HCT116 (cell line): ENCODE results near the gene CHMP1B. TPM values are rescaled to one million over a fixed set of nuclear protein-coding genes. Genes with fewer than 3 reads are reported as not detected.

Experiments used
- ATAC-seq: fragments of 200-7000 bp; cut with Tn5 transposase; 2 replicates; pipeline ENCODE4 v1.9.1; 2020; ENCODE audit warnings: mild to moderate bottlenecking, moderate library complexity
- BruUV-seq: library from RNA; stranded (reverse); fragments of 400-500 nt; replicated peaks from 2 replicates; lab custom pipeline; 2021; lab: Mats Ljungman, UMichigan
- CTCF ChIA-PET: fragments of 300-600 bp; sonication (Branson Sonifier 250); formaldehyde crosslinking; loops from one replicate; lab custom pipeline; 2021; ENCODE audit warnings: antibody characterized with exemption; lab: Charles Lee
- POLR2A ChIA-PET: fragments of 300-600, 350-600 bp; sonication (Branson Sonifier 250); formaldehyde crosslinking; loops from one replicate; lab custom pipeline; 2021; ENCODE audit warnings: antibody characterized with exemption; lab: Charles Lee
- RAD21 ChIA-PET, 2 experiments: fragments of 300-600 bp; sonication (Branson Sonifier 250); formaldehyde crosslinking; loops; one replicate each; lab custom pipeline; 2023; ENCODE audit warnings: low total read pairs in 2 of 2; ENCODE audit not compliant: uncharacterized antibody in 2 of 2, unreplicated experiment in 2 of 2, low non-redundant PET in 1 of 2; lab: Charles Lee
- DNase-seq: peaks from one replicate; pipeline ENCODE4 v3.0.0-alpha.2; 2010; ENCODE audit warnings: low read depth, low spot score
- H2AFZ ChIP-seq: fragments of 200-600 bp; shearing (Covaris generic), sonication (generic); 2 replicates; pipeline ENCODE4 v1.6.1; 2017; ENCODE audit warnings: low read depth, mixed run types, mixed read lengths, antibody characterized with exemption, low read length; ENCODE audit not compliant: poor library complexity, severe bottlenecking
- H3K27ac ChIP-seq: 2 replicates; pipeline ENCODE4 v1.5.1; 2012; ENCODE audit warnings: low read depth, low read length
- H3K27me3 ChIP-seq: fragments of 200-600 bp; sonication (generic); 2 replicates; pipeline ENCODE4 v1.6.1; 2016; ENCODE audit warnings: mixed run types, low read length, mixed read lengths; ENCODE audit not compliant: insufficient read depth
- H3K36me3 ChIP-seq, 2 experiments: fragments of 200-500 bp in 1 of 2; fragments of 200-600 bp in 1 of 2; sonication (Bioruptor generic) in 1 of 2; sonication (generic) in 1 of 2; 2 replicates each; pipeline versions ENCODE4 v1.5.1 to v1.6.1; 2014 to 2016; ENCODE audit warnings: low read length in 2 of 2, inconsistent platforms in 1 of 2, mixed read lengths in 1 of 2, mixed run types in 1 of 2; ENCODE audit not compliant: insufficient read depth in 2 of 2, control insufficient read depth in 1 of 2
- H3K4me1 ChIP-seq, 2 experiments: fragments of 200-600 bp in 1 of 2; sonication (generic) in 1 of 2; 2 replicates each; pipeline versions ENCODE4 v1.5.1 to v1.6.1; 2012 to 2017; ENCODE audit warnings: low read length in 2 of 2, inconsistent platforms in 1 of 2, mild to moderate bottlenecking in 1 of 2, mixed read lengths in 1 of 2, mixed run types in 1 of 2, moderate library complexity in 1 of 2; ENCODE audit not compliant: insufficient read depth in 2 of 2, control insufficient read depth in 1 of 2
- H3K4me2 ChIP-seq: fragments of 200-600 bp; sonication (generic); 2 replicates; pipeline ENCODE4 v1.6.1; 2017; ENCODE audit warnings: mixed run types, low read length, mixed read lengths
- H3K4me3 ChIP-seq, 2 experiments: fragments of 200-600 bp in 1 of 2; sonication (generic) in 1 of 2; replicated peaks in 1 of 2; 2 replicates each; pipeline ENCODE4 v1.5.1; 2011 to 2016; ENCODE audit warnings: low read length in 2 of 2, control low read depth in 1 of 2, low read depth in 1 of 2, mild to moderate bottlenecking in 1 of 2, mixed read lengths in 1 of 2, mixed run types in 1 of 2
- H3K79me2 ChIP-seq: fragments of 200-600 bp; sonication (generic); 2 replicates; pipeline ENCODE4 v1.6.1; 2017; ENCODE audit warnings: mild to moderate bottlenecking, mixed run types, low read length, moderate library complexity, mixed read lengths; ENCODE audit not compliant: insufficient read depth
- H3K9ac ChIP-seq: fragments of 200-600 bp; sonication (generic); 2 replicates; pipeline ENCODE4 v1.6.1; 2016; ENCODE audit warnings: low read length, mixed read lengths
- H3K9me2 ChIP-seq: fragments of 200-600 bp; sonication (generic), shearing (Covaris generic); 2 replicates; pipeline ENCODE4 v1.6.1; 2017; ENCODE audit warnings: mixed run types, mild to moderate bottlenecking, moderate library complexity; ENCODE audit not compliant: insufficient read depth
- H3K9me3 ChIP-seq, 2 experiments: fragments of 200-500 bp in 1 of 2; fragments of 200-600 bp in 1 of 2; sonication (Bioruptor generic) in 1 of 2; sonication (generic) in 1 of 2; 2 replicates each; pipeline ENCODE4 v1.6.1; 2014 to 2017; ENCODE audit warnings: low read length in 2 of 2, mixed read lengths in 2 of 2, inconsistent platforms in 1 of 2, low read depth in 1 of 2, mild to moderate bottlenecking in 1 of 2, mixed run types in 1 of 2, moderate library complexity in 1 of 2; ENCODE audit not compliant: control insufficient read depth in 1 of 2, insufficient read depth in 1 of 2
- H4K20me1 ChIP-seq: fragments of 200-600 bp; sonication (generic), shearing (Covaris generic); 2 replicates; pipeline ENCODE4 v1.6.1; 2017; ENCODE audit warnings: mixed run types, mild to moderate bottlenecking, moderate library complexity; ENCODE audit not compliant: insufficient read depth
- ATF3 ChIP-seq: IDR thresholded peaks from 2 replicates; pipeline ENCODE4 v1.6.1; 2012
- CBX3 ChIP-seq: IDR thresholded peaks from 2 replicates; pipeline ENCODE4 v1.6.1; 2012; ENCODE audit warnings: low read depth
- CEBPB ChIP-seq: IDR thresholded peaks from 2 replicates; pipeline ENCODE4 v1.6.1; 2012; ENCODE audit warnings: low read depth
- CTCF ChIP-seq, 3 experiments: fragments of 200-600 bp in 1 of 3; sonication (generic) in 1 of 3; IDR thresholded peaks in 2 of 3; conservative IDR thresholded peaks in 1 of 3; 2 replicates each; pipeline ENCODE4 v1.5.1; 2012 to 2017; ENCODE audit warnings: low read depth in 2 of 3, low read length in 2 of 3, antibody characterized with exemption in 1 of 3, borderline replicate concordance in 1 of 3, control low read depth in 1 of 3, mild to moderate bottlenecking in 1 of 3, mixed read lengths in 1 of 3, mixed run types in 1 of 3, moderate library complexity in 1 of 3; ENCODE audit not compliant: insufficient read depth in 1 of 3
- EGR1 ChIP-seq: IDR thresholded peaks from 2 replicates; pipeline ENCODE4 v1.6.1; 2012; ENCODE audit warnings: low read depth
- ELF1 ChIP-seq: IDR thresholded peaks from 2 replicates; pipeline ENCODE4 v1.6.1; 2012; ENCODE audit warnings: low read depth, borderline replicate concordance
- EZH2phosphoT487 ChIP-seq: fragments of 200-600 bp; IDR thresholded peaks from 2 replicates; pipeline ENCODE4 v1.6.1; 2018; ENCODE audit warnings: antibody characterized with exemption, borderline replicate concordance
- JUND ChIP-seq: IDR thresholded peaks from 2 replicates; pipeline ENCODE4 v1.6.1; 2012
- MAX ChIP-seq: IDR thresholded peaks from 2 replicates; pipeline ENCODE4 v1.6.1; 2012
- POLR2AphosphoS5 ChIP-seq: IDR thresholded peaks from 2 replicates; pipeline ENCODE4 v1.6.1; 2011; ENCODE audit warnings: mild to moderate bottlenecking, low read depth, low read length, moderate library complexity
- RAD21 ChIP-seq: IDR thresholded peaks from 2 replicates; pipeline ENCODE4 v1.6.1; 2012; ENCODE audit warnings: low read depth, mild to moderate bottlenecking
- REST ChIP-seq: IDR thresholded peaks from 2 replicates; pipeline ENCODE4 v1.6.1; 2012; ENCODE audit warnings: low read depth
- TCF7L2 ChIP-seq: IDR thresholded peaks from 2 replicates; pipeline ENCODE4 v1.7.0; 2011; ENCODE audit warnings: borderline replicate concordance, inconsistent platforms; ENCODE audit not compliant: insufficient read depth, insufficient read length; ENCODE audit errors: extremely low read depth
- YY1 ChIP-seq: IDR thresholded peaks from 2 replicates; pipeline ENCODE4 v1.6.1; 2011; ENCODE audit warnings: low read length, low read depth, moderate library complexity, mild to moderate bottlenecking; ENCODE audit not compliant: insufficient replicate concordance; ENCODE audit errors: extremely low read depth
- ZBTB33 ChIP-seq: IDR thresholded peaks from 2 replicates; pipeline ENCODE4 v1.6.1; 2011; ENCODE audit warnings: mild to moderate bottlenecking, low read length, moderate library complexity; ENCODE audit not compliant: insufficient replicate concordance; ENCODE audit errors: extremely low read depth
- ZFX ChIP-seq: fragments of 450-650 bp; IDR thresholded peaks from 2 replicates; pipeline ENCODE4 v1.6.1; 2017
- intact Hi-C: fragments of 100-400 bp; cut with micrococcal nuclease; formaldehyde crosslinking; loops from 2 replicates; pipeline ENCODE4 v1.10.0; 2022
- total RNA-seq: library from RNA; stranded (reverse); gene quantifications from one replicate; pipeline ENCODE4 v1.2.1, GENCODE V29; 2021; ENCODE audit not compliant: unreplicated experiment

CHMP1B gene
- total RNA-seq, 1 experiment from 2014 or later = 30.3 TPM

- BruUV-seq = no TSS peak
- ChIA-PET POLR2A (no interaction called here), RAD21 (no interaction called here), CTCF (no interaction called here)
- Histone ChIP-seq H3K27me3 (no peaks in the 10 kb centered on the region), H3K27ac (no peak overlapping the region), H3K4me3 (no peak overlapping the region), H3K36me3 (no peaks in the 10 kb centered on the region), H3K9me2 (no peaks in the 10 kb centered on the region), H3K4me1 (peaks cover 0 to 3% of the 10 kb centered on the region in 2 experiments; a peak in 1 of 4 replicates), H3K4me2 (no peak overlapping the region), H3K9ac (no peak overlapping the region), H2AFZ (no peak overlapping the region), H3K9me3 (no peaks in the 10 kb centered on the region), H3K79me2 (no peaks in the 10 kb centered on the region), H4K20me1 (no peaks in the 10 kb centered on the region)
- TF ChIP-seq POLR2AphosphoS5 (no peak), ATF3 (no peak), MAX (no peak), EZH2phosphoT487 (no peak), CTCF (IDR thresholded peaks at IDR 0.05 in 2 of 3, conservative IDR thresholded peaks at IDR 0.05 in 1 of 3; ENCODE audit: borderline replicate concordance in 1 of 3, insufficient read depth in 1 of 3, low read depth in 2 of 3, low read length in 2 of 3) (no peak), ZBTB33 (no peak), TCF7L2 (no peak), RAD21 (no peak), EGR1 (no peak), ELF1 (no peak), ZFX (no peak), REST (no peak), JUND (no peak), CEBPB (no peak), CBX3 (no peak), YY1 (no peak)
- ATAC-seq (no peak), DNase-seq (no peak)
- intact Hi-C loops = no loop called here
These were observed 15.1 kb downstream of the CHMP1B start for GRCh38 chr18:11866329-11866728.
